H9 (cell line): ENCODE data around the gene PHF5A. TPM values are rescaled to one million over a fixed set of nuclear protein-coding genes. Genes with fewer than 3 reads are reported as not detected.
"Not testable (repeated sequence)": the region's sequence is repeated elsewhere in the genome, so short reads cannot be mapped to it uniquely, and the experiment has no call there.

ENCODE experiments used
- DNase-seq: peaks from one replicate; pipeline ENCODE4 v3.0.0-alpha.2; 2017
- H2AFZ ChIP-seq: one replicate; pipeline ENCODE4 v1.6.1; 2013; ENCODE audit warnings: mild to moderate bottlenecking, low read length, control low read depth, moderate library complexity
- H2AK5ac ChIP-seq: 2 replicates; pipeline ENCODE4 v1.6.1; 2013; ENCODE audit warnings: low read length, control low read depth, mixed read lengths; ENCODE audit not compliant: insufficient read length
- H2BK120ac ChIP-seq: one replicate; pipeline ENCODE4 v1.6.1; 2013; ENCODE audit warnings: low read depth, mild to moderate bottlenecking, low read length, control low read depth, inconsistent platforms; ENCODE audit not compliant: poor library complexity, severe bottlenecking
- H2BK12ac ChIP-seq: 2 replicates; pipeline ENCODE4 v1.6.1; 2013; ENCODE audit warnings: low read length, control low read depth, mixed read lengths, low read depth; ENCODE audit not compliant: insufficient read length
- H2BK15ac ChIP-seq: 2 replicates; pipeline ENCODE4 v1.6.1; 2013; ENCODE audit warnings: low read depth, low read length, control low read depth
- H2BK20ac ChIP-seq: one replicate; pipeline ENCODE4 v1.6.1; 2013; ENCODE audit warnings: low read depth, mild to moderate bottlenecking, low read length, control low read depth, inconsistent platforms; ENCODE audit not compliant: poor library complexity, severe bottlenecking
- H2BK5ac ChIP-seq: 2 replicates; pipeline ENCODE4 v1.6.1; 2013; ENCODE audit warnings: low read length, control low read depth, mixed read lengths; ENCODE audit not compliant: insufficient read length
- H3K14ac ChIP-seq: 2 replicates; pipeline ENCODE4 v1.6.1; 2013; ENCODE audit warnings: low read length, control low read depth; ENCODE audit not compliant: insufficient read depth
- H3K18ac ChIP-seq: 2 replicates; pipeline ENCODE4 v1.6.1; 2013; ENCODE audit warnings: low read depth, mild to moderate bottlenecking, mixed read lengths, low read length, control low read depth; ENCODE audit not compliant: insufficient read length
- H3K23ac ChIP-seq: 2 replicates; pipeline ENCODE4 v1.6.1; 2013; ENCODE audit warnings: low read length, control low read depth, mixed read lengths, low read depth; ENCODE audit not compliant: insufficient read length
- H3K23me2 ChIP-seq: 2 replicates; pipeline ENCODE4 v1.6.1; 2013; ENCODE audit warnings: low read depth, mild to moderate bottlenecking, mixed read lengths, low read length, control low read depth; ENCODE audit not compliant: insufficient read length, poor library complexity, severe bottlenecking
- H3K27ac ChIP-seq: 2 replicates; pipeline ENCODE4 v1.5.1; 2013; ENCODE audit warnings: low read length, control low read depth, mixed read lengths, low read depth; ENCODE audit not compliant: insufficient read length
- H3K27me3 ChIP-seq: 2 replicates; pipeline ENCODE4 v1.6.1; 2013; ENCODE audit warnings: low read length, control low read depth, inconsistent platforms; ENCODE audit not compliant: insufficient read depth
- H3K4ac ChIP-seq: 2 replicates; pipeline ENCODE4 v1.6.1; 2013; ENCODE audit warnings: low read depth, mild to moderate bottlenecking, control low read depth, inconsistent platforms, low read length, moderate library complexity
- H3K4me1 ChIP-seq: 2 replicates; pipeline ENCODE4 v1.6.1; 2013; ENCODE audit warnings: low read length, control low read depth, inconsistent platforms; ENCODE audit not compliant: insufficient read depth
- H3K4me2 ChIP-seq: 2 replicates; pipeline ENCODE4 v1.6.1; 2013; ENCODE audit warnings: low read length, control low read depth, mixed read lengths; ENCODE audit not compliant: insufficient read length, insufficient read depth
- H3K56ac ChIP-seq: 2 replicates; pipeline ENCODE4 v1.6.1; 2013; ENCODE audit warnings: low read depth, mild to moderate bottlenecking, mixed read lengths, low read length, control low read depth; ENCODE audit not compliant: insufficient read length
- H3K79me1 ChIP-seq: 2 replicates; pipeline ENCODE4 v1.6.1; 2013; ENCODE audit warnings: low read depth, mild to moderate bottlenecking, moderate library complexity, low read length, control low read depth, inconsistent platforms; ENCODE audit not compliant: insufficient read depth, poor library complexity, severe bottlenecking
- H3K79me2 ChIP-seq: 2 replicates; pipeline ENCODE4 v1.6.1; 2013; ENCODE audit warnings: low read length, control low read depth, inconsistent platforms; ENCODE audit not compliant: insufficient read depth
- H3K9ac ChIP-seq: 2 replicates; pipeline ENCODE4 v1.6.1; 2013; ENCODE audit warnings: low read length, control low read depth, mixed read lengths; ENCODE audit not compliant: insufficient read length; ENCODE audit errors: extremely low read depth
- H3K9me3 ChIP-seq: one replicate; pipeline ENCODE4 v1.6.1; 2013; ENCODE audit warnings: low read depth, low read length, inconsistent platforms; ENCODE audit not compliant: control insufficient read depth
- H3T11ph ChIP-seq: one replicate; pipeline ENCODE4 v1.6.1; 2013; ENCODE audit warnings: mild to moderate bottlenecking, low read length, control low read depth, inconsistent platforms
- H4K20me1 ChIP-seq: one replicate; pipeline ENCODE4 v1.6.1; 2013; ENCODE audit not compliant: control insufficient read depth, insufficient read length, insufficient read depth
- H4K5ac ChIP-seq: 2 replicates; pipeline ENCODE4 v1.6.1; 2013; ENCODE audit warnings: low read depth, mild to moderate bottlenecking, mixed read lengths, low read length, control low read depth; ENCODE audit not compliant: insufficient read length
- H4K8ac ChIP-seq: replicated peaks from 2 replicates; pipeline ENCODE4 v1.6.1; 2013; ENCODE audit warnings: low read length, control low read depth, mixed read lengths, low read depth; ENCODE audit not compliant: insufficient read length
- H4K91ac ChIP-seq: 2 replicates; pipeline ENCODE4 v1.6.1; 2013; ENCODE audit warnings: low read depth, mild to moderate bottlenecking, moderate library complexity, mixed read lengths, low read length, control low read depth; ENCODE audit not compliant: insufficient read length
- H3K27ac Mint-ChIP-seq, 3 experiments: 2 replicates in 2 of 3; 3 replicates in 1 of 3; pipeline ENCODE4 v1.8.0; 2020 to 2021; ENCODE audit warnings: mixed read lengths in 3 of 3, mild to moderate bottlenecking in 1 of 3, moderate library complexity in 1 of 3
- H3K27me3 Mint-ChIP-seq: 2 replicates; pipeline ENCODE4 v1.8.0; 2021; ENCODE audit warnings: low read depth, mild to moderate bottlenecking, moderate library complexity, mixed read lengths
- H3K36me3 Mint-ChIP-seq, 3 experiments: 2 replicates in 2 of 3; 3 replicates in 1 of 3; pipeline ENCODE4 v1.8.0; 2020 to 2021; ENCODE audit warnings: low read depth in 3 of 3, mixed read lengths in 3 of 3; ENCODE audit not compliant: insufficient read depth in 1 of 3
- H3K4me1 Mint-ChIP-seq, 2 experiments: 2 replicates each; pipeline ENCODE4 v1.8.0; 2020; ENCODE audit warnings: mixed read lengths in 2 of 2
- H3K4me3 Mint-ChIP-seq, 2 experiments: 2 replicates in 1 of 2; 3 replicates in 1 of 2; pipeline ENCODE4 v1.8.0; 2020 to 2021; ENCODE audit warnings: mild to moderate bottlenecking in 2 of 2, mixed read lengths in 2 of 2, moderate library complexity in 1 of 2
- H3K9me3 Mint-ChIP-seq, 2 experiments: 2 replicates in 1 of 2; 3 replicates in 1 of 2; pipeline ENCODE4 v1.8.0; 2020; ENCODE audit warnings: mild to moderate bottlenecking in 2 of 2, mixed read lengths in 2 of 2, moderate library complexity in 1 of 2
- CTCF ChIP-seq: fragments of 200-600 bp; sonication (generic); conservative IDR thresholded peaks from 3 replicates; pipeline ENCODE4 v1.8.0; 2021; ENCODE audit warnings: antibody characterized with exemption, mild to moderate bottlenecking
- WGBS: extraction: QIAGEN DNeasy Blood & Tissue Kit; methylation state at CpG from one replicate; pipeline ENCODE4 v1.1.7; 2013; ENCODE audit warnings: missing lambda C conversion rate, low lambda C conversion rate, mixed read lengths; ENCODE audit not compliant: insufficient read length; ENCODE audit errors: extremely low coverage; 5-methylcytosine and 5-hydroxymethylcytosine counted together
- total RNA-seq: library from RNA; stranded (reverse); gene quantifications from 2 replicates; pipeline ENCODE4 v1.2.1, GENCODE V29; 2021

PHF5A gene
- total RNA-seq, 1 experiment from 2014 or later = 114 TPM

DNA sequence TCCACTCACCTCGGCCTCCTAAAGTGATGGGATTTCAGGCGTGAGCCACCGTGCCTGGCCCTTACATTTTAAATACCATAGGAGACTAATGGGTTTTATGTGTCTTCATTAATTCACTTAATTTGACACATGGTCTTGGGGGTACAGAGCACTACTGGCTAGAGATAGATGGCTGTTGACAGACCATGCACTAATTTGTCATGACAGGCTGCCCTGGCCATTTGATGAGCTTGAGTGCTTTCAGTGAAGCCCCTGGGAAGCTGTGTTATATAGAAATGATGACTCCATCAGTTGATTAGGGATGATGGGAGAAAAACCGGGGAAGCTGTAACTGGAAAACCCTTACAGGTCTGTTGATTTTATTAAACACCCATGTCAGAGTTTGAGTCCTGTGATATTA, 6.6 kb downstream of the PHF5A start:
- no peak overlapping the region for H2AK5ac ChIP-seq
- Mint-ChIP-seq H3K4me3 (no peak overlapping the region), H3K27me3 (no peaks in the 10 kb centered on the region), H3K4me1 (no peaks in the 10 kb centered on the region), H3K36me3 (peaks cover 47 to 89% (median 75%) of the 10 kb centered on the region in 3 experiments), H3K27ac (no peak overlapping the region), H3K9me3 (no peaks in the 10 kb centered on the region)
- no peak overlapping the region for H3K4me2 ChIP-seq
- H3K27ac ChIP-seq = no peak overlapping the region
- no peak for TF ChIP-seq CTCF
- H4K20me1 ChIP-seq = no peaks in the 10 kb centered on the region
- H3K23ac ChIP-seq = no peak overlapping the region
- H3K9ac ChIP-seq = no peak overlapping the region
- H3K79me2 ChIP-seq = no peaks in the 10 kb centered on the region
- H3K79me1 ChIP-seq = no peaks in the 10 kb centered on the region
- no peaks in the 10 kb centered on the region for H3K23me2 ChIP-seq
- H3K27me3 ChIP-seq = no peaks in the 10 kb centered on the region
- no peak for DNase-seq
- no peak overlapping the region for H3K4ac ChIP-seq
- no peaks in the 10 kb centered on the region for H3K9me3 ChIP-seq
- no peaks in the 10 kb centered on the region for H3K4me1 ChIP-seq
- H3K14ac ChIP-seq = no peak overlapping the region
- H2BK120ac ChIP-seq = no peak overlapping the region
- H2BK5ac ChIP-seq = no peak overlapping the region
- no peak overlapping the region for H2BK20ac ChIP-seq
- no peak overlapping the region for H2BK15ac ChIP-seq
- no peak overlapping the region for H4K91ac ChIP-seq
- H2AFZ ChIP-seq = no peak overlapping the region
- H3K56ac ChIP-seq = no peak overlapping the region
- H3K18ac ChIP-seq = no peak overlapping the region
- no peak overlapping the region for H2BK12ac ChIP-seq
- WGBS = no CpG with 5 or more reads among the region's 4 CpGs
- no peak overlapping the region for H3T11ph ChIP-seq
- H4K5ac ChIP-seq = no peak overlapping the region
- H4K8ac ChIP-seq = no peak overlapping the region

DNA sequence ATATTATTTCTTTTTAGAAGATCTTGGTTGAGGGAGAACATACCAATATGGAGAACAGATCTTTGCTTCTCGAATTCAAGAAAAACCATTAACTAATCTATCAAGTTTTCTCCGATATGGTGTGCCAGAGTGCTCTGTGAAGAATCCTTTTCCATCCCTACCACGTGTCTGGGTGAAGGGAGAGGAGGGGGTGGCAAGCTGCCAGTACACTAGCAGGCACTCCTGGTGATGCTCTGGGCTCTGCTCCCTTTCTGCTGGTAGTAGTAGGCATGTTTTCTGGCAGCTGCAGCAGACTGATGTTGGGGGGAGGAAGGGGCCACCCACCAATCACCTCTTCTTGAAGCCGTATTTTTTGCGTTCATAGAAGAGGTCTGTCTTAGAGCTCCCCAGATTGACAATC, 8.4 kb downstream of the PHF5A start:
- not testable (repeated sequence) for H4K5ac ChIP-seq, H4K91ac ChIP-seq, H3K9me3 Mint-ChIP-seq, H3K4ac ChIP-seq, H2AK5ac ChIP-seq, H3K27ac Mint-ChIP-seq, H3K18ac ChIP-seq, H4K8ac ChIP-seq, H3K9me3 ChIP-seq, H3K27me3 ChIP-seq, H3K4me1 Mint-ChIP-seq, H3K79me2 ChIP-seq, H3K14ac ChIP-seq, H3T11ph ChIP-seq, H3K4me3 Mint-ChIP-seq, H2BK5ac ChIP-seq, H4K20me1 ChIP-seq, H3K27ac ChIP-seq, H2BK12ac ChIP-seq, H3K4me1 ChIP-seq, H3K23me2 ChIP-seq, H3K9ac ChIP-seq, H2AFZ ChIP-seq, H3K79me1 ChIP-seq, H3K27me3 Mint-ChIP-seq, H2BK20ac ChIP-seq, H2BK15ac ChIP-seq, H3K56ac ChIP-seq, H3K4me2 ChIP-seq, DNase-seq, H3K23ac ChIP-seq, H2BK120ac ChIP-seq
- WGBS = no CpG with 5 or more reads among the region's 5 CpGs
- H3K36me3 Mint-ChIP-seq = peaks cover 40 to 73% (median 60%) of the 10 kb centered on the region in 3 experiments; a peak in 6 of 7 replicates
